Raji (cell line): ENCODE measurements around the gene USP48.

ENCODE experiments used
- POLR2A ChIP-seq: IDR thresholded peaks from 2 replicates; pipeline ENCODE4 v1.6.1; 2011; ENCODE audit warnings: low read depth, low read length, control low read depth; ENCODE audit not compliant: insufficient read depth

USP48 gene

GRCh38 chr1:21637514-21637913 lies 145.4 kb downstream of the USP48 start:
- TF ChIP-seq POLR2A = no peak

- TF ChIP-seq POLR2A = no peak
These were observed 146.9 kb downstream of the USP48 start for GRCh38 chr1:21636029-21636428.

GRCh38 chr1:21634806-21635535 lies 148.0 kb downstream of the USP48 start:
- TF ChIP-seq POLR2A = no peak

GRCh38 chr1:21633992-21634805 lies 148.8 kb downstream of the USP48 start:
- no peak for TF ChIP-seq POLR2A

GRCh38 chr1:21633141-21633755 lies 149.7 kb downstream of the USP48 start:
- TF ChIP-seq POLR2A = no peak

- TF ChIP-seq POLR2A = no peak
These were observed 150.7 kb downstream of the USP48 start for GRCh38 chr1:21631944-21632887.

- no peak for TF ChIP-seq POLR2A
These were observed 152.2 kb downstream of the USP48 start for GRCh38 chr1:21630571-21631343.

- no peak for TF ChIP-seq POLR2A
These were observed 153.0 kb downstream of the USP48 start for GRCh38 chr1:21629971-21630370.

- no peak for TF ChIP-seq POLR2A
These were observed 154.1 kb downstream of the USP48 start for GRCh38 chr1:21628798-21629393.
